GM12878 (cell line): ENCODE results near the gene HINT1. TPM values are rescaled to one million over a fixed set of nuclear protein-coding genes. Genes with fewer than 3 reads are reported as not detected.

ENCODE experiments used
- ASH2L ChIP-seq: fragments of 300-600, 200-600 bp; sonication (generic); IDR thresholded peaks from 2 replicates; pipeline ENCODE4 v1.6.1; 2017; ENCODE audit warnings: low read depth, mild to moderate bottlenecking, borderline replicate concordance
- CEBPZ ChIP-seq: fragments of 150-350 bp; IDR thresholded peaks from 2 replicates; pipeline ENCODE4 v1.6.1; 2016; ENCODE audit warnings: low read depth, low read length
- CHD1 ChIP-seq: IDR thresholded peaks from 2 replicates; pipeline ENCODE4 v1.6.1; 2012; ENCODE audit warnings: low read depth, low read length, improper control_type of control experiment
- EGR1 ChIP-seq, 2 experiments: IDR thresholded peaks; 1 replicate in 1 of 2; 2 replicates in 1 of 2; pipeline ENCODE4 v1.6.1; 2011 to 2012; ENCODE audit warnings: low read depth in 2 of 2, low read length in 2 of 2, borderline replicate concordance in 1 of 2, mild to moderate bottlenecking in 1 of 2, moderate library complexity in 1 of 2
- FOS ChIP-seq: IDR thresholded peaks from 3 replicates; pipeline ENCODE4 v1.6.1; 2011; ENCODE audit warnings: borderline replicate concordance; ENCODE audit not compliant: insufficient read length; ENCODE audit errors: extremely low read depth
- MYC ChIP-seq: IDR thresholded peaks from 2 replicates; pipeline ENCODE4 v1.6.1; 2011; ENCODE audit warnings: mild to moderate bottlenecking, low read length, moderate library complexity, inconsistent platforms; ENCODE audit not compliant: insufficient read depth, insufficient replicate concordance, insufficient read length, severe bottlenecking
- NFIC ChIP-seq: IDR thresholded peaks from 2 replicates; pipeline ENCODE4 v1.6.1; 2012; ENCODE audit warnings: low read depth, mild to moderate bottlenecking, inconsistent platforms, low read length, moderate library complexity
- POLR2A ChIP-seq: IDR thresholded peaks from 2 replicates; pipeline ENCODE4 v1.6.1; 2011; ENCODE audit warnings: low read depth, mild to moderate bottlenecking, low read length
- SIN3A ChIP-seq: IDR thresholded peaks from 2 replicates; pipeline ENCODE4 v1.6.1; 2012; ENCODE audit warnings: low read depth, low read length, improper control_type of control experiment
- STAT1 ChIP-seq: fragments of 450-650 bp; conservative IDR thresholded peaks from 2 replicates; pipeline ENCODE4 v1.6.1; 2014; ENCODE audit warnings: antibody characterized with exemption, mild to moderate bottlenecking
- ZBED1 ChIP-seq: IDR thresholded peaks from 2 replicates; pipeline ENCODE4 v1.6.1; 2016; ENCODE audit warnings: borderline replicate concordance
- ZBTB33 ChIP-seq: fragments of 450-650 bp; IDR thresholded peaks from 2 replicates; pipeline ENCODE4 v1.6.1; 2017; ENCODE audit warnings: mild to moderate bottlenecking
- ZNF217 ChIP-seq: fragments of 450-650 bp; IDR thresholded peaks from 2 replicates; pipeline ENCODE4 v1.6.1; 2017; ENCODE audit warnings: antibody characterized with exemption, mild to moderate bottlenecking
- ZNF24 ChIP-seq: fragments of 450-650 bp; IDR thresholded peaks from 2 replicates; pipeline ENCODE4 v1.6.1; 2017; ENCODE audit warnings: antibody characterized with exemption, mild to moderate bottlenecking
- polyA plus RNA-seq, 11 experiments: library from polyadenylated mRNA; depleted of rRNA in 4 of 11; unstranded in 6 of 11; stranded (reverse) in 5 of 11; fragments of >200 nt; fragmentation: Nextera tagmentation in 4 of 11; fragmentation: Illumina TruSeq in 1 of 11; extraction: Ambion mirVana in 4 of 11; extraction: Trizol in 1 of 11; gene quantifications; 1 replicate in 1 of 11; 2 replicates in 10 of 11; pipeline versions ENCODE4 v1.2.1 to v1.2.3, GENCODE V29; 2011 to 2016; ENCODE audit warnings: inconsistent platforms in 2 of 11, missing spikeins in 2 of 11, low read depth in 1 of 11
- total RNA-seq, 4 experiments: library from RNA; depleted of rRNA in 3 of 4; stranded (reverse); fragments of >200 nt in 3 of 4; fragmentation: Illumina TruSeq in 1 of 4; extraction: Trizol in 1 of 4; gene quantifications; 2 replicates each; pipeline versions ENCODE4 v1.2.1 to v1.2.3, GENCODE V29; 2013 to 2021
- TF ChIP-seq, protein P1 (sequence below): fragments of 450-650 bp; conservative IDR thresholded peaks from 2 replicates; pipeline ENCODE4 v1.6.1; 2017; ENCODE audit warnings: mild to moderate bottlenecking, moderate library complexity
- TF ChIP-seq, protein P2 (sequence below): fragments of 450-650 bp; IDR thresholded peaks from 2 replicates; pipeline ENCODE4 v1.6.1; 2017; ENCODE audit warnings: borderline replicate concordance
- TF ChIP-seq, protein P3 (sequence below): fragments of 450-650 bp; IDR thresholded peaks from 2 replicates; pipeline ENCODE4 v1.6.1; 2016; ENCODE audit warnings: mild to moderate bottlenecking
- TF ChIP-seq, protein P4 (sequence below): IDR thresholded peaks from 2 replicates; pipeline ENCODE4 v1.6.1; 2012; ENCODE audit warnings: low read depth, low read length, improper control_type of control experiment

HINT1 gene
- total and polyA plus RNA-seq, 10 of the 15 experiments (the other 5 are each of a cell fraction or from before 2014, with no cell fraction given), result 253 to 997 (median 562) TPM

DNA sequence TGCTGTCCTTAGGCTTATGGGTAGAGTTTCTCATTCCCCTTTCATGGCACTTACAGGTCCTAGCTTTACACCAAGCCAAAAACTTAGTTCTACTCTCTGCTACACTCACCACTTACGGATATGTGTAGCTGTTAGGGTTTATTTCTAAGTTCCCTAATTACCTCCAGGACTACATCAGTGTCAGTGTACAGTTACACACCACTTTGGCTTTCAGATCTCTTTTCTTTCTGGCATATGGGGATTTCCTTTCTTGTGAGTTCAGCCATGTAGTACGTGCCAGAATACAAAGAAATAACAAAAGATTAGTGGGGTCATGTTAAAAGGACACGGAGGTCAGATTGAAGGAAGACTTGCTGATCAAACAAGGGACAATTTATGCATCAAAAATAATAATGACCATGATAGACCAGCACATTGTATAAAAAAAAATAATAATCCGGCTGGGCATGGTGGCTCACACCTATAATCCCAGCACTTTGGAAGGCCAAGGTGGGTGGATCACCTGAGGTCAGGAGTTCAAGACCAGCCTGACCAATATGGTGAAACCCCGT lies 47.5 kb upstream of the HINT1 start (continued):
- TF ChIP-seq CEBPZ, result no peak
- 0 out of 2 replicates have a peak, but pooled peaks have one; percentile 13 for TF ChIP-seq STAT1
- TF ChIP-seq ZBED1, result peak; percentile 86
- TF ChIP-seq FOS, result no peak
- no peak for TF ChIP-seq POLR2A
- TF ChIP-seq, protein P1, sequence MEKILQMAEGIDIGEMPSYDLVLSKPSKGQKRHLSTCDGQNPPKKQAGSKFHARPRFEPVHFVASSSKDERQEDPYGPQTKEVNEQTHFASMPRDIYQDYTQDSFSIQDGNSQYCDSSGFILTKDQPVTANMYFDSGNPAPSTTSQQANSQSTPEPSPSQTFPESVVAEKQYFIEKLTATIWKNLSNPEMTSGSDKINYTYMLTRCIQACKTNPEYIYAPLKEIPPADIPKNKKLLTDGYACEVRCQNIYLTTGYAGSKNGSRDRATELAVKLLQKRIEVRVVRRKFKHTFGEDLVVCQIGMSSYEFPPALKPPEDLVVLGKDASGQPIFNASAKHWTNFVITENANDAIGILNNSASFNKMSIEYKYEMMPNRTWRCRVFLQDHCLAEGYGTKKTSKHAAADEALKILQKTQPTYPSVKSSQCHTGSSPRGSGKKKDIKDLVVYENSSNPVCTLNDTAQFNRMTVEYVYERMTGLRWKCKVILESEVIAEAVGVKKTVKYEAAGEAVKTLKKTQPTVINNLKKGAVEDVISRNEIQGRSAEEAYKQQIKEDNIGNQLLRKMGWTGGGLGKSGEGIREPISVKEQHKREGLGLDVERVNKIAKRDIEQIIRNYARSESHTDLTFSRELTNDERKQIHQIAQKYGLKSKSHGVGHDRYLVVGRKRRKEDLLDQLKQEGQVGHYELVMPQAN, result 0 out of 2 replicates have a peak, but pooled peaks have one; percentile 33
- TF ChIP-seq SIN3A, result no peak
- no peak for TF ChIP-seq CHD1
- TF ChIP-seq ZNF217, result peak; percentile 51; the same call in 1 of the 2 replicates
- TF ChIP-seq, protein P2, sequence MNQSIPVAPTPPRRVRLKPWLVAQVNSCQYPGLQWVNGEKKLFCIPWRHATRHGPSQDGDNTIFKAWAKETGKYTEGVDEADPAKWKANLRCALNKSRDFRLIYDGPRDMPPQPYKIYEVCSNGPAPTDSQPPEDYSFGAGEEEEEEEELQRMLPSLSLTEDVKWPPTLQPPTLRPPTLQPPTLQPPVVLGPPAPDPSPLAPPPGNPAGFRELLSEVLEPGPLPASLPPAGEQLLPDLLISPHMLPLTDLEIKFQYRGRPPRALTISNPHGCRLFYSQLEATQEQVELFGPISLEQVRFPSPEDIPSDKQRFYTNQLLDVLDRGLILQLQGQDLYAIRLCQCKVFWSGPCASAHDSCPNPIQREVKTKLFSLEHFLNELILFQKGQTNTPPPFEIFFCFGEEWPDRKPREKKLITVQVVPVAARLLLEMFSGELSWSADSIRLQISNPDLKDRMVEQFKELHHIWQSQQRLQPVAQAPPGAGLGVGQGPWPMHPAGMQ, result no peak
- peak; percentile 51; the same call in 1 of the 2 replicates for TF ChIP-seq NFIC
- TF ChIP-seq, protein P3, sequence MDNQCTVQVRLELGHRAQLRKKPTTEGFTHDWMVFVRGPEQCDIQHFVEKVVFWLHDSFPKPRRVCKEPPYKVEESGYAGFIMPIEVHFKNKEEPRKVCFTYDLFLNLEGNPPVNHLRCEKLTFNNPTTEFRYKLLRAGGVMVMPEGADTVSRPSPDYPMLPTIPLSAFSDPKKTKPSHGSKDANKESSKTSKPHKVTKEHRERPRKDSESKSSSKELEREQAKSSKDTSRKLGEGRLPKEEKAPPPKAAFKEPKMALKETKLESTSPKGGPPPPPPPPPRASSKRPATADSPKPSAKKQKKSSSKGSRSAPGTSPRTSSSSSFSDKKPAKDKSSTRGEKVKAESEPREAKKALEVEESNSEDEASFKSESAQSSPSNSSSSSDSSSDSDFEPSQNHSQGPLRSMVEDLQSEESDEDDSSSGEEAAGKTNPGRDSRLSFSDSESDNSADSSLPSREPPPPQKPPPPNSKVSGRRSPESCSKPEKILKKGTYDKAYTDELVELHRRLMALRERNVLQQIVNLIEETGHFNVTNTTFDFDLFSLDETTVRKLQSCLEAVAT, result peak; percentile 97
- TF ChIP-seq EGR1 (IDR thresholded peaks at IDR 0.05; ENCODE audit: borderline replicate concordance in 1 of 2, low read depth in 2 of 2, low read length in 2 of 2), result no peak
- TF ChIP-seq ZNF24, result no peak
- TF ChIP-seq, protein P4, sequence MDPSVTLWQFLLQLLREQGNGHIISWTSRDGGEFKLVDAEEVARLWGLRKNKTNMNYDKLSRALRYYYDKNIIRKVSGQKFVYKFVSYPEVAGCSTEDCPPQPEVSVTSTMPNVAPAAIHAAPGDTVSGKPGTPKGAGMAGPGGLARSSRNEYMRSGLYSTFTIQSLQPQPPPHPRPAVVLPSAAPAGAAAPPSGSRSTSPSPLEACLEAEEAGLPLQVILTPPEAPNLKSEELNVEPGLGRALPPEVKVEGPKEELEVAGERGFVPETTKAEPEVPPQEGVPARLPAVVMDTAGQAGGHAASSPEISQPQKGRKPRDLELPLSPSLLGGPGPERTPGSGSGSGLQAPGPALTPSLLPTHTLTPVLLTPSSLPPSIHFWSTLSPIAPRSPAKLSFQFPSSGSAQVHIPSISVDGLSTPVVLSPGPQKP, result no peak
- no peak for TF ChIP-seq MYC
- TF ChIP-seq ASH2L, result no peak
- no peak for TF ChIP-seq ZBTB33
